ENCODE data around the gene MAP3K5.
A peak's percentile ranks its signal among the peaks of the same experiment; 100 is the strongest.

Gene MAP3K5

DNA sequence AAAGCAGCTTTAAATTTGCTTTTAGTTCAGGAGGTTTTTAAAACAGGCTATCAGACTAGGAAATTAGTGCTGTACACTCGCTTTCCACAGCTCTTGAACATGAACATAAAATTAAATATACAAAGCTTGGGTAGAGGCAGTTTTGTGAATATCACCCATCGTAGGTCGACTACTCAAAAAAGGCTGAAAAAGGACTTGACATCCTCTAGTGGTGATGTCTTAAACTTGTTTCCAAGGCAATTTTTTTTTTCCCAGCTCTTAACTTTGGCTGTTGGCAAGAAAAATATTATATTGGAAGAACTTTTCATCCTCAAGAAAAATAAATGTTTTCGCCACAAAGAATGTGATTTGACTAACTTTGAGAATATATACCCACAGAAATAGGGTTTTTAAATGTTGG is 244.9 kb downstream of the MAP3K5 start:
- TF ChIP-seq, protein P1, sequence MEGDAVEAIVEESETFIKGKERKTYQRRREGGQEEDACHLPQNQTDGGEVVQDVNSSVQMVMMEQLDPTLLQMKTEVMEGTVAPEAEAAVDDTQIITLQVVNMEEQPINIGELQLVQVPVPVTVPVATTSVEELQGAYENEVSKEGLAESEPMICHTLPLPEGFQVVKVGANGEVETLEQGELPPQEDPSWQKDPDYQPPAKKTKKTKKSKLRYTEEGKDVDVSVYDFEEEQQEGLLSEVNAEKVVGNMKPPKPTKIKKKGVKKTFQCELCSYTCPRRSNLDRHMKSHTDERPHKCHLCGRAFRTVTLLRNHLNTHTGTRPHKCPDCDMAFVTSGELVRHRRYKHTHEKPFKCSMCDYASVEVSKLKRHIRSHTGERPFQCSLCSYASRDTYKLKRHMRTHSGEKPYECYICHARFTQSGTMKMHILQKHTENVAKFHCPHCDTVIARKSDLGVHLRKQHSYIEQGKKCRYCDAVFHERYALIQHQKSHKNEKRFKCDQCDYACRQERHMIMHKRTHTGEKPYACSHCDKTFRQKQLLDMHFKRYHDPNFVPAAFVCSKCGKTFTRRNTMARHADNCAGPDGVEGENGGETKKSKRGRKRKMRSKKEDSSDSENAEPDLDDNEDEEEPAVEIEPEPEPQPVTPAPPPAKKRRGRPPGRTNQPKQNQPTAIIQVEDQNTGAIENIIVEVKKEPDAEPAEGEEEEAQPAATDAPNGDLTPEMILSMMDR (IDR thresholded peaks at IDR 0.05; ENCODE audit: borderline replicate concordance, insufficient read depth, low read depth, low read length), result peak; percentile 49; the same call in 1 of the 2 replicates

DNA sequence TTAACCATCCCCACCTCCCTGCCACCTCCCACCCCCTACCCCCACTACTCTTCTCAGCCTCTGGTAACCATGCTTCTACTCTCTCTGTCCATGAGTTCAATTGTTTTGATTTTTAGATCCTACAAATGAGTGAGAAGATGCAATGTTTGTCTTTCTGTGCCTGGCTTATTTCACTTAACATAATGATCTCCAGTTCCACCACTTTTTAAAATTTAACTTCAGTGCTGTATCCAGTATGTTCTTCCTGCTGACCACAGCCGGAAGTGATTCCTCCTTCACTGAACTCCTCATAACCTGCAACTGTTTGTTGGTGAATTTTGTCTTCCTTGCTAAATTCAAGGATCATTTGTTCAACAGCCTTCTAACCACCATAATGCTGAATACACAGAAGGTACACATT is 245.9 kb downstream of the MAP3K5 start:
- TF ChIP-seq, protein P1 (IDR thresholded peaks at IDR 0.05; ENCODE audit: borderline replicate concordance, insufficient read depth, low read depth, low read length), result no peak
- H3K4me3 ChIP-seq (ENCODE audit: low read depth, low read length), result no peak overlapping the region

More for the DNA sequence above, 244.9 kb downstream of the MAP3K5 start:
- no peak overlapping the region for H3K4me3 ChIP-seq (ENCODE audit: low read depth, low read length)

DNA sequence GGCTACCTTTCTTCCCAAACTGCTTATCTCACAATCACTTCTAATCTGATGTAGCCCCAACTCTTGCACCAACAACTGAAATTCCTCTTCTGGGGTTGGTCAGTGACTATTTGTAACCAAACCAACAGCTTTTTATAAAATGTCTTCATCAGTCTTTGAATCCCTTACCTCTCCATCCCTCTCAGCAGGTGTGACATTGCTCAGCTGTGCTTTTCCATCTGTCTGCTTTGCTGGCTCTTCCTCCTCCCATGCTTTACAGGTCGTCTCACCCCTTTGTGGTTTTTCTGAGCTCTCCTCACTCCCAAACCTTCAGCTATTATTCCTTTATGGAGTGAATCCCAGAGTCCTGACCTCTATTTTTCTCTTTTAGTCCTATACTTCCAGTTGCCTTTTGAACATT is 248.0 kb downstream of the MAP3K5 start:
- H3K4me3 ChIP-seq (ENCODE audit: low read depth, low read length), result no peak overlapping the region
- TF ChIP-seq, protein P1 (IDR thresholded peaks at IDR 0.05; ENCODE audit: borderline replicate concordance, insufficient read depth, low read depth, low read length), result no peak

DNA sequence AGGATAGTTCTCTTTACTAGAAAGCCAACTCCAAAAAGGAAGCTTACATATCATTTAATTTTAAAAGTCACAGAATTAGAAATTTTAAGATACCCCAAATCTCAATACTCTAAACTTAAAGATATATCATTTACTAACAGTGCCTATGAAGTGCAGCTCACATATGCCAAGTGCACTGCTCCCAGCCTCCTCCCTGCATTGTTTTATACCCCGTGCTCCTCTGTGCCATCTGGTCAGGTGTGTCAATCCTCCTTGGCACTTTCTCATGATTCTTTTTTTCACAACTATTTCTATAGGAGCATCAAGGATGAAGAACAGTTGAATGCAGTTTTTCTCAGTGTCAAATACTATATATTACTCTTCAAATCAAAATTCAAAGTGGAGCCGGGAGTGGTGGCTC is 250.9 kb downstream of the MAP3K5 start:
- H3K4me3 ChIP-seq (ENCODE audit: low read depth, low read length), result no peak overlapping the region
- TF ChIP-seq, protein P1 (IDR thresholded peaks at IDR 0.05; ENCODE audit: borderline replicate concordance, insufficient read depth, low read depth, low read length), result no peak

DNA sequence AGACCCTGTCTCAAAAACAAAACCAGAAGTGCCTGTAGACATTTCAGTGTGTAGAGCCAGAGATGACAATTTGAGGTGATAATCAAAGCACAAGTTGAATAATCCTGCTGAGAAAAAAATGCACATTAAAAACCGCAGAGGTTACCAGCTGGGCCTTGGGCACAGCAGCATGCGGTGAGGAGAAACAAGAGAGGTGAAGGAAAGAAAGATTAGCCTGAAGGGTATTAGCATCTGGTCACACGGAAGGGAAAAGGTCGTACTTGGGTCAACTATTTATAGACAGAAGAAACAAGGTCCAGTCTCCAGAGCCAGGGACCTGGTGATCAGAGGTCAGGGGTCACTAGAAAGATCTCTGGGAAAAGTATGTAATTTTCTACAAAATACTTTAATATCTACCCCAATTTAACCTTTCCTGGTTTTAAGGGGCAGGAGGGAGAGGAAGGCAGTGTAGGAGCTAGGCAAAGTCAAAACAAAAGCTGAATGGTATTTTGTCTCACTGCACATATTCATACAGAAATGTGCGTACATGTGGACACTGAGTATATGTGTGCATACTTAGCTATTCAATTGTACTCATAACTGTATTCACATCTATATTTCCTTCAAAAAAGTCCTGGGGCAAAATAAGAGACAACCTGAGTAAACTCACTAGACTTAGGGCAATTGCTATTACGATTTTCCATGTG is 252.2 kb downstream of the MAP3K5 start:
- TF ChIP-seq, protein P1 (IDR thresholded peaks at IDR 0.05; ENCODE audit: borderline replicate concordance, insufficient read depth, low read depth, low read length), result no peak
- no peak overlapping the region for H3K4me3 ChIP-seq (ENCODE audit: low read depth, low read length)

DNA sequence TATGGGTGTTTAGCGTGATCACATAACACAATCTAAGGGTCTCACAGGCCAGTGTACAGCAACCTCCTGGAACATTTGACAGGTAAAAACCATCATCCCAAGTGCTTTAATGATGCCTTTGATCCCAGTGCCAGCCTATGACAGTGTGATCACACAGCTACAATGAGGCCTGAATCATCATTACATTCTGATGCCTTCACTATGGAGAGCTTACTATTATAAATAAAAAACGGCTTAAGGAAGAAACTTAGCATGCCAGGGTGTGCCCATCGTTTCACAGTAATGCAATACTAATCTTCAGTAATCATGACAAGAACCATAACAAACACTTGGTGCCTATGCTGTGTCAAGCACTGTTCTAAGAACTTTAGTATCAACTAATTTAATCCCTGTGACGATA is 253.4 kb downstream of the MAP3K5 start:
- H3K4me3 ChIP-seq (ENCODE audit: low read depth, low read length), result no peak overlapping the region
- TF ChIP-seq, protein P1 (IDR thresholded peaks at IDR 0.05; ENCODE audit: borderline replicate concordance, insufficient read depth, low read depth, low read length), result no peak

DNA sequence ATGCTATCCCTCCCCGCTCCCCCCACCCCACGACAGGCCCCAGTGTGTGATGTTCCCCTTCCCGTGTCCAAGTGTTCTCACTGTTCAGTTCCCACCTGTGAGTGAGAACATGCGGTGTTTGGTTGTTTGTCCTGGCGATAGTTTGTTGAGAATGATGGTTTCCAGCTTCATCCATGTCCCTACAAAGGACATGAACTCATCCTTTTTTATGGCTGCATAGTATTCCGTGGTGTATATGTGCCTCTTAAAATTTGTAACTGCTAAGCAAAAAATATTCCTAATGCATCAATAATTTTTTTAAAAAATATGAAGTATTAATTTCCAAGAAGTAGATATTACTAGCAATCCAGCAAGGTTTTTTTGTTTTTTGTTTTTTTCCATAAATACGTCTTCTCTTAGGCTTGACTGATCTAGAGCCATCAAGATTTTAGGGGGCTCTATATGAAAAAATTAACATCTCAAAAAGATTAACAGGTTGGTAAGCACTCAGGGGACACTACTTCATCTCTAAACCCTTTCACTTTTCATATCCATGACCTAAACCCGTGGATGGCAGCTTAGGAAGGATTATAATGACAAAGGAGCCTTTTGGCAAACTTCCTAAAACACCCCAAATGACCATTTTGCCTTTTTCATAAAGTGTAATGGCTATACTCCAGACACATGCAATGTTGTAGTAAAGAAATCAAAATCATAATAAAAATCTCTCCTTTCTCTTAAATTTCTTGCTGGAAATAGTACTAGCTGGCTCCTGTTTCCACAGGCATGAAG is 256.2 kb downstream of the MAP3K5 start:
- TF ChIP-seq, protein P1 (IDR thresholded peaks at IDR 0.05; ENCODE audit: borderline replicate concordance, insufficient read depth, low read depth, low read length), result no peak
- H3K4me3 ChIP-seq (ENCODE audit: low read depth, low read length), result no peak overlapping the region

Data from GM12875 (cell line).